OCI-LY3 (cell line): Measurements from ENCODE around the gene ATXN2.

Experiments used
- H2AFZ ChIP-seq: fragments of 200-600, 300-600 bp; shearing (Covaris generic); 2 replicates; pipeline ENCODE4 v1.6.0; 2014; ENCODE audit warnings: antibody characterized with exemption, low read depth, low read length
- H3K27ac ChIP-seq: fragments of 200-600, 300-600 bp; sonication (generic); 2 replicates; pipeline ENCODE4 v1.5.1; 2014; ENCODE audit warnings: mild to moderate bottlenecking, low read length, moderate library complexity, mixed read lengths
- H3K27me3 ChIP-seq: fragments of 200-600, 300-600 bp; sonication (generic); 2 replicates; pipeline ENCODE4 v1.6.1; 2014; ENCODE audit warnings: low read depth, low read length, mixed read lengths
- H3K36me3 ChIP-seq: fragments of 200-600, 300-600 bp; sonication (generic); replicated peaks from 2 replicates; pipeline ENCODE3; 2014; ENCODE audit warnings: low read depth, low read length, mixed read lengths
- H3K4me1 ChIP-seq: fragments of 300-600, 200-600 bp; sonication (generic); 2 replicates; pipeline ENCODE4 v1.6.1; 2014; ENCODE audit warnings: low read length, mixed read lengths
- H3K4me2 ChIP-seq: fragments of 200-600, 300-600 bp; sonication (generic); 2 replicates; pipeline ENCODE4 v1.6.1; 2014; ENCODE audit warnings: low read length, mixed read lengths
- H3K4me3 ChIP-seq: fragments of 300-600, 200-600 bp; sonication (generic); 2 replicates; pipeline ENCODE4 v1.5.1; 2014; ENCODE audit warnings: antibody characterized with exemption, mild to moderate bottlenecking, low read length, moderate library complexity
- H3K79me2 ChIP-seq: fragments of 300-600, 200-600 bp; shearing (Covaris generic); 2 replicates; pipeline ENCODE4 v1.6.1; 2014; ENCODE audit warnings: mild to moderate bottlenecking, low read length, mixed read lengths
- H3K9ac ChIP-seq: fragments of 300-600, 200-600 bp; shearing (Covaris generic); 2 replicates; pipeline ENCODE4 v1.6.0; 2014; ENCODE audit warnings: mild to moderate bottlenecking, low read length, moderate library complexity
- H3K9me3 ChIP-seq: fragments of 200-600, 300-600 bp; shearing (Covaris generic); 2 replicates; pipeline ENCODE4 v1.6.1; 2014; ENCODE audit warnings: low read length, mixed read lengths; ENCODE audit not compliant: insufficient read depth
- H4K20me1 ChIP-seq: fragments of 200-600, 300-600 bp; sonication (generic); 2 replicates; pipeline ENCODE4 v1.6.1; 2016; ENCODE audit warnings: low read length, mixed read lengths; ENCODE audit not compliant: insufficient read depth
- CTCF ChIP-seq: fragments of 200-600, 300-600 bp; sonication (generic); IDR thresholded peaks from 2 replicates; pipeline ENCODE4 v1.5.1; 2014; ENCODE audit warnings: antibody characterized with exemption, low read length, low read depth
- EZH2phosphoT487 ChIP-seq: fragments of 200-600 bp; shearing (Covaris generic); IDR thresholded peaks from 2 replicates; pipeline ENCODE4 v1.6.1; 2018; ENCODE audit warnings: antibody characterized with exemption, mixed run types, low read depth

ATXN2 gene

GRCh38 chr12:111436266-111436665 is 162.8 kb downstream of the ATXN2 start:
- H4K20me1 ChIP-seq: peaks cover 94% of the 10 kb centered on the region
- H3K9ac ChIP-seq: no peak overlapping the region
- peaks cover 30% of the 10 kb centered on the region for H3K27me3 ChIP-seq
- H3K9me3 ChIP-seq: no peaks in the 10 kb centered on the region
- no peak overlapping the region for H2AFZ ChIP-seq
- H3K4me1 ChIP-seq: peaks cover 34% of the 10 kb centered on the region
- no peak overlapping the region for H3K4me3 ChIP-seq
- H3K4me2 ChIP-seq: no peak overlapping the region
- H3K36me3 ChIP-seq: peaks cover 12% of the 10 kb centered on the region
- H3K79me2 ChIP-seq: peaks cover 32% of the 10 kb centered on the region
- TF ChIP-seq EZH2phosphoT487 (no peak), CTCF (no peak)
- H3K27ac ChIP-seq: no peak overlapping the region

- Histone ChIP-seq H3K9ac (peak overlapping the region; percentile 7; the same call in 1 of the 2 replicates), H3K4me2 (peak overlapping the region; percentile 97), H3K79me2 (peaks cover 32% of the 10 kb centered on the region), H3K36me3 (peaks cover 12% of the 10 kb centered on the region), H3K27ac (no peak overlapping the region), H3K4me1 (peaks cover 39% of the 10 kb centered on the region), H3K9me3 (no peaks in the 10 kb centered on the region), H3K4me3 (peak overlapping the region; percentile 65; the same call in 1 of the 2 replicates), H3K27me3 (peaks cover 33% of the 10 kb centered on the region), H4K20me1 (peaks cover 94% of the 10 kb centered on the region), H2AFZ (no peak overlapping the region)
- TF ChIP-seq CTCF (no peak), EZH2phosphoT487 (no peak)
These were observed 163.4 kb downstream of the ATXN2 start for GRCh38 chr12:111435661-111436201.

- Histone ChIP-seq H2AFZ (no peak overlapping the region), H3K4me3 (peak overlapping the region; percentile 65), H3K4me2 (peak overlapping the region; percentile 97), H3K27ac (peak overlapping the region; percentile 4; the same call in 1 of the 2 replicates), H3K36me3 (peaks cover 9% of the 10 kb centered on the region), H3K9ac (peak overlapping the region; percentile 18; the same call in 1 of the 2 replicates), H3K79me2 (peaks cover 34% of the 10 kb centered on the region), H3K4me1 (peaks cover 48% of the 10 kb centered on the region), H3K27me3 (peaks cover 38% of the 10 kb centered on the region), H4K20me1 (peaks cover 94% of the 10 kb centered on the region), H3K9me3 (no peaks in the 10 kb centered on the region)
- TF ChIP-seq EZH2phosphoT487 (peak; percentile 82), CTCF (no peak)
These were observed 164.3 kb downstream of the ATXN2 start for GRCh38 chr12:111434680-111435338.

GRCh38 chr12:111434049-111434448 is 165.1 kb downstream of the ATXN2 start:
- H3K4me2 ChIP-seq: peak overlapping the region; percentile 97
- no peaks in the 10 kb centered on the region for H3K9me3 ChIP-seq
- no peak for TF ChIP-seq EZH2phosphoT487
- no peak for TF ChIP-seq CTCF
- peaks cover 41% of the 10 kb centered on the region for H3K27me3 ChIP-seq
- H3K36me3 ChIP-seq: peaks cover 9% of the 10 kb centered on the region
- no peak overlapping the region for H3K9ac ChIP-seq
- peaks cover 37% of the 10 kb centered on the region for H3K79me2 ChIP-seq
- H2AFZ ChIP-seq: no peak overlapping the region
- H3K4me1 ChIP-seq: peaks cover 54% of the 10 kb centered on the region
- H3K4me3 ChIP-seq: peak overlapping the region; percentile 65
- H3K27ac ChIP-seq: no peak overlapping the region
- peaks cover 98% of the 10 kb centered on the region for H4K20me1 ChIP-seq
